HG02981 (cell line): Measurements from ENCODE around the gene APEH.
A peak's percentile ranks its signal among the peaks of the same experiment; 100 is the strongest.

Experiments used
- ATAC-seq: cut with Tn5 transposase; IDR thresholded peaks from one replicate; pipeline ENCODE4 v1.9.1; 2021; ENCODE audit warnings: mild to moderate bottlenecking, moderate library complexity; ENCODE audit not compliant: unreplicated experiment

The APEH gene

DNA sequence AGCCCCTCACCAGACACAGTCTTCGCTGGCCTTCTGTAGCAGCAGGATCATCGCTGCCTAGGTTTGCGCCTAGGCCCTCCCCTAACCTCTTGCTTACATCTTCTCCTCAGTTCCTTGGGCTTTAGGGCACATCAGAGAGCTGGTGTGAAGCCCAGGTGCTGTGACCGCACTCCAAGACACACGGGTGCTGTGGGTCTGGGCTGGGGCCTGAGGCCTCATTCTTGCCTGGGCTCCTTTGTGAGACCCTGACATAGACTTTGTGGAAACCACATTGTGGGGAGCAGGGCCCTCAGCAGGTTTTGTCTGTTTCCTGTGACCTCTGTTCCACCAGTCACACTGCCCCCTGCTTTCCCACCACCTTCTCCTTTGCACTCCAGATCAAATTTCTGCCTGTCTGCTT is 37.3 kb downstream of the APEH start:
- ATAC-seq, result no peak

GRCh38 chr3:49712166-49712565 is 38.0 kb downstream of the APEH start:
- ATAC-seq, result no peak

- no peak for ATAC-seq
These were observed 38.6 kb downstream of the APEH start for GRCh38 chr3:49712631-49713317.

DNA sequence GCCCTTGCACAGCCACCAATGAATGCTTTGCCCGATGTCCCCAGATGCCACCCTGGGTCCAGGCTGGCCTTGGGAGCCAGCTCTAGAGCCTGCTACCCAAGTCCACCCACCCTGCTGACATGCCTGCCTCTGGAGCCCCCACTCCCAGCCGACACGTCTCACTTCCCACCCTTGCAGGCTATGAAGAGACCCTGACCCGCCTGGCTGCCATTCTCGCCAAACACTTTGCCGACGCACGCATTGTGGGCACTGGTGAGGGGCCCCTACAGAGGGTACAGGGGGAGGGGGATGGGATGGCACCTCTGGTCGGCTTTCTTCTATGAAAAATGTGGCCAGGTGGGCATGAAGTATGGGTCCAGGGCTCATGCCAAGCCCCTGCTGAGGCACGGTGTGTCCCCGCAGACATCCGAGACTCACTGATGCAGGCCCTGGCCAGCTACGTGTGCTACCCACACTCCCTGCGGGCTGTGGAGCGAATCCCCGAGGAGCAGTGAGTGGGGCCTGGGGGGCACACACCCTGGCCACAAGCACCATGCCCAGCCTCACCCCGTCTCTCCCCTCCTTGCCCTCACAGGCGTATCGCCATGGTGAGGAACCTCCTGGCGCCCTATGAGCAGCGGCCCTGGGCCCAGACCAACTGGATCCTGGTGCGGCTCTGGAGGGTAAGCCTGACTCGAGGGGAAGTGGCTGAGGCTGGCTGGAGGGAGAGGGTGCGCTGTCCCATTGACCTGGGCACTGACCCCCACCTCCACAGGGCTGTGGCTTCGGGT is 39.4 kb downstream of the APEH start:
- ATAC-seq, result no peak

DNA sequence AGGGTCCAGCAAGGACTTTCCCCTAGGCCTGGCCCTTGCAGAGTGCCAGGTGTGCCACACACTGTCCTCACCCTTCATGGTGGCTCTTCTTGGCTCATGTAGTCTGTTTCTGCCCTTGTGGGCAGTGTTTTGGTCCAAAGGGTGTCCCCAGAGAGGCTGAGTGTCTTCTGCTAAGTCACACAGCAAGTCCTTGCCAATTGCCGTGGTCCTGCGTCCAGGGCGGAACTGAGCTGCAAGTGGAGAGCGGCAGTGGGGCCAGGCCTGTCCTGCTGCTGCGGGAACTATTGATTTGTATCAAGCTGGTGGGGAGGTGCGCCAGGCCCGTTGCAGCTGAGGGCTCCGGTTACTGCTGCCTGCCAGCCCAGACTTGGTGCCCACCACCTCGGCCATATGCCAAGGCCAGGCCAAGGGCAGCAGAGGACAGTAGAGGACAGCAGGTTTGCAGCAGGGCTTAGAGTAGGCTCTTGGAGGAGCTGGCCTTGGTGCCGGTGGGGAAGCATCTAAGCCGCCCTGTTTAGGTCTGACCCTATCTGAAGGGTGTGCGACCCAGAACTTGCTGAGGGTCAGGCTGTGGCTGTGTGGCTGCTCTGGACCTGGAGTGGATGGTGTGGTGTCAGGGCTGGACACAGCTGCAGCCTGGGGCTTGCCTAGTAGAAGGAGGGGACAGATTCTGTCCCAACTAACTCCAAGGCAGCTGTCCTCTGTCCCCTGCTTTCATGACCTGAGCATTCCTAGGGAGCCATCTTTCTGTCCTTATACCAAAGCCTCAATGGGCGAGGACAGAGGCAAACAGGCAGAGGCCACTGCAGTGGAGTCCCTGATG is 40.8 kb downstream of the APEH start:
- ATAC-seq, result no peak

DNA sequence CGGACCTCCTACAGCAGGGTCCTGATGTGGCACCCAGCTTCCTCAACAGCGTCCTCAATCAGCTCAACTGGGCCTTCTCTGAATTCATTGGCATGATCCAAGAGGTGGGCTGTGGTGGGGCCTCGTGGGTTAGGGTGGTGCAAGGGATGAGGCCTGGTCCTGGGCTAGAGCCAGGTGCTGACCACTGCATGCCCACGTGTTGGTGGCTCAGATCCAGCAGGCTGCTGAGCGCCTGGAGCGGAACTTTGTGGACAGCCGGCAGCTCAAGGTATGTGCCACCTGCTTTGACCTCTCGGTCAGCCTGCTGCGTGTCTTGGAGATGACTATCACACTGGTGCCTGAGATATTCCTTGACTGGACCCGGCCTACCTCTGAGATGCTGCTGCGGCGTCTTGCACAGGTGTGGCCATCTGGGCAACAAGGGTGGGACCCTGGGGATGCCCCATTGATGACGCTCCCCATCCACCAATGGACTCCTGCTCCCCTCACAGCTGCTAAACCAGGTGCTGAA is 41.5 kb downstream of the APEH start:
- no peak for ATAC-seq

GRCh38 chr3:49716169-49716568 is 42.0 kb downstream of the APEH start:
- no peak for ATAC-seq

DNA sequence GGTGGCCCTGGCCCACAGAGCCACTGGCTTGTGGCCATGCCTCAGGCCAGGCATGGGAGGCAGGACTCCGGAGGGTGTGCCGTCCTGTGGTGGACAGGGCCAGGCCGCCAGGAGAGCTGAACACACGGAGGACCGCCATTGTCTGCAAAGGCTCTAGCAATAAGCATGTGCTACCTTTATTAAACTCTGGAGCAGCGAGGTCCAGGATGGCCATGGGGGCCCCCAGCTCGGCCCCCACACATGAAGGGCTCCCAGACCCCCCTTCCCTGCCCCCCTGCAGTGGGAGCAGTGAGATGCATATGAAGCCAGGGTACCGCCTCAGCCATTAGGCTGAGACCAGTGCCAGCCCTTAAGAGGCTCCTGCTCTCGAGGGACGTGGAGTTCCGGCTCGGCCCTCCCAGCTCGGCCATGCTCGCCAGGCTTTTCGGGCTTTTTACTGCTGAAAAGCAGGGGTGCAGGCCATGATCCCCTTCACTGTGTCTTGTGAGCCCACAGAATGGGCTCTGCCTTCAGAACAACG is 42.6 kb downstream of the APEH start:
- no peak for ATAC-seq

- ATAC-seq, result no peak
These were observed 43.2 kb downstream of the APEH start for GRCh38 chr3:49717211-49717958.

GRCh38 chr3:49717959-49718857 is 44.1 kb downstream of the APEH start:
- ATAC-seq, result no peak

GRCh38 chr3:49718858-49719213 is 44.7 kb downstream of the APEH start:
- ATAC-seq, result no peak

- ATAC-seq, result peak; percentile 62
These were observed 45.2 kb downstream of the APEH start, which contains the start of gene AMIGO3 for GRCh38 chr3:49719214-49719884. Gene AMIGO3 (minus strand): TSS chr3:49719684. CDS start chr3:49719465, 219 bp downstream.

- ATAC-seq, result no peak
These were observed 46.9 kb downstream of the APEH start for GRCh38 chr3:49720855-49721595.

- ATAC-seq, result no peak
These were observed 47.4 kb downstream of the APEH start for GRCh38 chr3:49721596-49721895.

DNA sequence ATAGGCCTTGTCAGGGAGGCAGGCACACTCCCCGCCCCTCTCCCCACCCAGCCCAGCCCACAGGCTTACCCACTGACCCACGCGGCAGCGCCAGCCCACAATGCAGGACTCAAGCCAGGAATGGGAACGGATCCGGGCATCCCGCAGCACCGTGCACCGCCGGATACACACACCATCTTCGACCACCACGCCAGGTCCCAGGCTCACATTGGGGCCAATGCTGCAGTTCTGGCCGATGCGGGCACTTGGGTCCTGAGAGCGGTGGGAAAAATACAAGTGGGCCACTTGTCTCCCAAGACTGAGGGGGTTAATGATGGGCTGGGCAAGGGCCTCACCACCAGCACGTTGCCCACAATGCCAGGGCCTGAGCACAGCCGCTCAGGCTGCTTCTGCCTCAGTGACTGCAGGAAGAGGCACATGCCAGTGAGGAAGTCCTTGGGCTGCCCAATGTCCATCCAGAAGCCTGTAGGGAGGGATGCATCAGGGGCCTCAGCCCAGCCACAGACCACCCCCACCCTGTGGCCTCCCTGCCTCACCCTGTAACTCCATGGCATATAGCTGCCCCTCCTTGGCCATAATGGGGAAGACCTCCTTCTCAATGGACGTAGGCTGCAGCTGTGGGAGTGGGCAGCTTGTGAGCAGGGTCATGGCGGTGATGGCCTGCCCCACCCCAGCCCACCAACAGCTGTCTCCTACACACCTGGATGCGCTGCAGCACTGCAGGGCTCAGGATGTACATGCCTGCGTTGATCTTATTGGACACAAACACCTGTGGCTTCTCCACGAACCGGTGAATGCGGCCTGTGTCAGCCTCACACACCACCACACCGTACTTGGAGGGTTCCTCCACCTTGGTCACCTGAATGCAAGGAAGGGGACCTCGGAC is 48.0 kb downstream of the APEH start:
- ATAC-seq, result no peak

DNA sequence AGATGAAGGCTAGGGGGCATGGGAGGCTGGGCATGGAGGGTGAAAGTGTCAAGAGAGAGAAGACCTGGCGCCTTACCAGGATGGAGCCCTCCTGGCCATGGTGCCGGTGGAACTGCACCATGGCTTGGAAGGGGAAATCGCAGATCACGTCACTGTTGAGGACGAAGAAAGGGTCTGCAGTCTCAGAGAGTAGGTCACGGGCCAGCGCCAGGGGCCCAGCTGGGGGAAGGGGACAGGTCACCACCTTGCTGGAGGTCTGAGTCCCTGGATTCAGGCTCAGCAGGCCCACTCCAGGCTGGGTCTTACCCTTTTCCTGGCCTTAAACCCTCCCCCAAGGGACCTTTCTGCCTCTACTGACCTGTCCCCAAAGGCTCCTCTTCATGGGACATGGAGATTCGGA is 48.7 kb downstream of the APEH start:
- ATAC-seq, result no peak

GRCh38 chr3:49723296-49723627 is 49.1 kb downstream of the APEH start:
- ATAC-seq, result no peak
